NCI-H1436 treated with DMSO at 0.1 percent for 48 hours (cell line): ENCODE results near the gene ZNF384.

Experiments used
- DNase-seq: peaks from one replicate; lab custom pipeline; 2025; lab: John Stamatoyannopoulos, UW

Gene ZNF384

GRCh38 chr12:6699259-6699988 lies 10.2 kb upstream of the ZNF384 start:
- DNase-seq, result no peak

- no peak for DNase-seq
These were observed 9.3 kb upstream of the ZNF384 start for GRCh38 chr12:6698352-6699046.

GRCh38 chr12:6697584-6698351 lies 8.6 kb upstream of the ZNF384 start:
- DNase-seq, result no peak

GRCh38 chr12:6696690-6697583 lies 7.8 kb upstream of the ZNF384 start:
- DNase-seq, result no peak

GRCh38 chr12:6695313-6696045 lies 6.3 kb upstream of the ZNF384 start:
- DNase-seq, result no peak

GRCh38 chr12:6694701-6695100 lies 5.5 kb upstream of the ZNF384 start:
- no peak for DNase-seq

GRCh38 chr12:6693832-6694355 lies 4.7 kb upstream of the ZNF384 start:
- DNase-seq, result no peak

GRCh38 chr12:6692888-6693287 lies 3.7 kb upstream of the ZNF384 start:
- DNase-seq, result no peak

- DNase-seq, result no peak
These were observed 2.3 kb upstream of the ZNF384 start for GRCh38 chr12:6691473-6691872.

- DNase-seq, result peak; percentile 26
These were observed 604 bp downstream of the ZNF384 start for GRCh38 chr12:6688543-6688998.

GRCh38 chr12:6685814-6686213 lies 3.4 kb downstream of the ZNF384 start:
- no peak for DNase-seq

- no peak for DNase-seq
These were observed 4.6 kb downstream of the ZNF384 start for GRCh38 chr12:6684609-6685008.

GRCh38 chr12:6676962-6677361 lies 12.2 kb downstream of the ZNF384 start:
- DNase-seq, result no peak

GRCh38 chr12:6672143-6672542 lies 17.0 kb downstream of the ZNF384 start:
- no peak for DNase-seq

- DNase-seq, result no peak
These were observed 21.5 kb downstream of the ZNF384 start for GRCh38 chr12:6667559-6668210.

GRCh38 chr12:6666211-6666610 lies 23.0 kb downstream of the ZNF384 start:
- no peak for DNase-seq

- DNase-seq, result no peak
These were observed 24.3 kb downstream of the ZNF384 start for GRCh38 chr12:6664902-6665301.

GRCh38 chr12:6662906-6663742 lies 26.1 kb downstream of the ZNF384 start, which contains the start of gene ING4:
Gene ING4, minus strand, starts transcription at chr12:6663119. Its CDS starts 18 bp downstream, at chr12:6663101.
- peak; percentile 98 for DNase-seq

GRCh38 chr12:6662602-6662905 lies 26.6 kb downstream of the ZNF384 start:
- no peak for DNase-seq
